Vagina (tissue), 2 donors: Measurements from ENCODE around the gene ABCB10. TPM values are rescaled to one million over a fixed set of nuclear protein-coding genes. Genes with fewer than 3 reads are reported as not detected.

Source experiments
- DNase-seq, 2 donors: peaks; one replicate each; pipeline ENCODE4 v3.0.0-alpha.2; 2017; ENCODE audit errors: extremely low spot score in 2 of 2
- H3K27ac ChIP-seq: fragments of 200-600 bp; sonication (generic); one replicate; pipeline ENCODE4 v1.5.1; 2019
- H3K27me3 ChIP-seq: fragments of 200-600 bp; sonication (generic); one replicate; pipeline ENCODE4 v1.5.1; 2019
- H3K36me3 ChIP-seq, 2 donors: fragments of 200-600 bp; sonication (generic); one replicate each; pipeline ENCODE4 v1.5.1; 2017 to 2019
- H3K4me1 ChIP-seq: fragments of 200-600 bp; sonication (generic); one replicate; pipeline ENCODE4 v1.5.1; 2019
- H3K4me3 ChIP-seq, 2 donors: fragments of 200-600 bp; sonication (generic); 1 replicate in 1 of 2; 2 replicates in 1 of 2; pipeline ENCODE4 v1.5.1; 2016 to 2019
- H3K9me3 ChIP-seq: fragments of 200-600 bp; sonication (generic); one replicate; pipeline ENCODE4 v1.5.1; 2019
- CTCF ChIP-seq, 3 experiments: fragments of 450-650 bp in 2 of 3; fragments of 200-600 bp in 1 of 3; sonication (generic) in 1 of 3; IDR thresholded peaks; one replicate each; pipeline ENCODE4 v1.5.1; 2017 to 2019; ENCODE audit warnings: antibody characterized with exemption in 3 of 3, mild to moderate bottlenecking in 2 of 3, moderate library complexity in 2 of 3
- POLR2A ChIP-seq, 2 donors: fragments of 450-650 bp; IDR thresholded peaks; one replicate each; pipeline ENCODE4 v1.6.1; 2017; ENCODE audit warnings: antibody characterized with exemption in 2 of 2, mild to moderate bottlenecking in 2 of 2, moderate library complexity in 2 of 2
- POLR2AphosphoS5 ChIP-seq, 2 donors: sonication (generic); formaldehyde crosslinking; IDR thresholded peaks; one replicate each; pipeline ENCODE4 v1.9.0; 2017; ENCODE audit warnings: antibody characterized with exemption in 2 of 2, mild to moderate bottlenecking in 2 of 2, low read depth in 1 of 2; ENCODE audit not compliant: insufficient read depth in 1 of 2
- intact Hi-C: fragments of 100-400 bp; cut with DNase I; formaldehyde crosslinking; loops from one replicate; pipeline ENCODE4 v1.15.1; 2023
- total RNA-seq: library from RNA; depleted of rRNA; stranded (reverse); fragments of >200 nt; gene quantifications from one replicate; pipeline ENCODE4 v1.2.3, GENCODE V29; 2016

ABCB10 gene
- total RNA-seq, 1 donor from 2014 or later, result 12.5 TPM

GRCh38 chr1:229537894-229538293 is 20.6 kb downstream of the ABCB10 start:
- no peak for DNase-seq
- Histone ChIP-seq H3K27me3 (no peaks in the 10 kb centered on the region), H3K4me3 (no peak overlapping the region), H3K27ac (no peak overlapping the region), H3K9me3 (no peaks in the 10 kb centered on the region), H3K36me3 (peaks cover 0 to 33% of the 10 kb centered on the region in 2 donors), H3K4me1 (no peaks in the 10 kb centered on the region)
- no peak for TF ChIP-seq POLR2AphosphoS5 (IDR thresholded peaks at IDR 0.05; ENCODE audit: insufficient read depth in 1 of 2, low read depth in 1 of 2)
- no peak for TF ChIP-seq CTCF (IDR thresholded peaks at IDR 0.05)
- no peak for TF ChIP-seq POLR2A (IDR thresholded peaks at IDR 0.05)
- intact Hi-C loops, result no loop called here

GRCh38 chr1:229536982-229537381 is 21.5 kb downstream of the ABCB10 start:
- TF ChIP-seq CTCF (IDR thresholded peaks at IDR 0.05) (no peak), POLR2AphosphoS5 (IDR thresholded peaks at IDR 0.05; ENCODE audit: insufficient read depth in 1 of 2, low read depth in 1 of 2) (no peak), POLR2A (IDR thresholded peaks at IDR 0.05) (no peak)
- H3K4me1 ChIP-seq, result no peaks in the 10 kb centered on the region
- no peaks in the 10 kb centered on the region for H3K27me3 ChIP-seq
- peaks cover 0 to 42% of the 10 kb centered on the region in 2 donors for H3K36me3 ChIP-seq
- H3K9me3 ChIP-seq, result no peaks in the 10 kb centered on the region
- no peak for DNase-seq
- no peak overlapping the region for H3K4me3 ChIP-seq
- no peak overlapping the region for H3K27ac ChIP-seq
- intact Hi-C loops, result no loop called here

- Histone ChIP-seq H3K4me3 (no peak overlapping the region), H3K9me3 (no peaks in the 10 kb centered on the region), H3K4me1 (no peaks in the 10 kb centered on the region), H3K27ac (no peak overlapping the region), H3K36me3 (peaks cover 0 to 51% of the 10 kb centered on the region in 2 donors), H3K27me3 (no peaks in the 10 kb centered on the region)
- no peak for TF ChIP-seq POLR2A (IDR thresholded peaks at IDR 0.05)
- no peak for TF ChIP-seq CTCF (IDR thresholded peaks at IDR 0.05)
- no peak for TF ChIP-seq POLR2AphosphoS5 (IDR thresholded peaks at IDR 0.05; ENCODE audit: insufficient read depth in 1 of 2, low read depth in 1 of 2)
- DNase-seq, result no peak
- intact Hi-C loops, result no loop called here
Measured at GRCh38 chr1:229535230-229535629, 23.3 kb downstream of the ABCB10 start.

- no peaks in the 10 kb centered on the region for H3K4me1 ChIP-seq
- H3K9me3 ChIP-seq, result no peaks in the 10 kb centered on the region
- no peak for DNase-seq
- H3K27me3 ChIP-seq, result no peaks in the 10 kb centered on the region
- no peak overlapping the region for H3K27ac ChIP-seq
- H3K36me3 ChIP-seq, result peaks cover 0 to 55% of the 10 kb centered on the region in 2 donors
- TF ChIP-seq CTCF (IDR thresholded peaks at IDR 0.05), result no peak
- TF ChIP-seq POLR2A (IDR thresholded peaks at IDR 0.05), result no peak
- TF ChIP-seq POLR2AphosphoS5 (IDR thresholded peaks at IDR 0.05; ENCODE audit: insufficient read depth in 1 of 2, low read depth in 1 of 2), result no peak
- no peak overlapping the region for H3K4me3 ChIP-seq
- intact Hi-C loops, result no loop called here
Measured at GRCh38 chr1:229531326-229531725, 27.2 kb downstream of the ABCB10 start.

- no peaks in the 10 kb centered on the region for H3K27me3 ChIP-seq
- peaks cover 0 to 69% of the 10 kb centered on the region in 2 donors for H3K36me3 ChIP-seq
- H3K4me3 ChIP-seq, result no peak overlapping the region
- no peaks in the 10 kb centered on the region for H3K4me1 ChIP-seq
- no peak overlapping the region for H3K27ac ChIP-seq
- TF ChIP-seq POLR2AphosphoS5 (IDR thresholded peaks at IDR 0.05; ENCODE audit: insufficient read depth in 1 of 2, low read depth in 1 of 2) (no peak), CTCF (IDR thresholded peaks at IDR 0.05) (no peak), POLR2A (IDR thresholded peaks at IDR 0.05) (no peak)
- H3K9me3 ChIP-seq, result no peaks in the 10 kb centered on the region
- intact Hi-C loops, result no loop called here
- no peak for DNase-seq
Measured at GRCh38 chr1:229529639-229530038, 28.9 kb downstream of the ABCB10 start.
